Stimulated activated CD4-positive, alpha-beta T cell treated with anti-CD3 and anti-CD28 coated beads, TNF-alpha, amount 100 ng/mL, for 48 hours (primary cell): ENCODE data around the gene SLC22A23.

ENCODE experiments used
- DNase-seq, 3 donors: peaks; one replicate each; pipeline ENCODE4 v3.0.0-alpha.2; 2020; ENCODE audit warnings: low read depth in 3 of 3

Gene SLC22A23

DNA sequence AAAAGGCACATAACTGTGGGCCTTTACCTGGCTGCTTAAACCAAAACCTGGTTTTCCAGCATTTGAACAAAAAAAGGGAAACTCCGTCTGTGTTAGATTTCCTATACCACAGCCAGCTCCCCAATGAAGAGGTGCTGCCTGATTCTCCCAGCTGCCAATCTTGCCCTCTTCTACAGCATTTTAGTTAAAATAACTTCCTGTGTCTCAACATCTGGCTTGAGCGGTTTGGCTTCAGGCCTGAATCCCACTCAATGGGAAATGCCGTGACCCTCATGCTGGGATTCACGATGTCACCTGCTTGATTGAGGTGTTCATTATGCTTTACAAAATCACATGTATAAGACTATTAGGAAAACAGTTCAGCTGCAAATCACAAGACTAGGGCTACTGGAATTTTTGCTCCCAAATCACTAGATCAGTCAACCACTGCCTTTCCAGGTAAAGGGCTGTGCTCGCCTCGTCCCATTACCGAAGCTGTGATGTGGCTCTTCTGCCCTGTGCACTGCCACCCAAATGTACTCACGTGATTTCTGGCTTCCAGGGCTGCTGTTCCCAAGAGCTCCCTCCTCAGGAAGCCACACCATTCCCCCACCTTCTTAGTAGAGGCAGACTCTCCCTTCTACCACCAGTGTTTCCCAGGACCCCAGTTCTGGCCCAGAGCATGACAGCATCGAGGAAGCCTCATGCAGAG lies 103.5 kb downstream of the SLC22A23 start:
- no peak for DNase-seq

DNA sequence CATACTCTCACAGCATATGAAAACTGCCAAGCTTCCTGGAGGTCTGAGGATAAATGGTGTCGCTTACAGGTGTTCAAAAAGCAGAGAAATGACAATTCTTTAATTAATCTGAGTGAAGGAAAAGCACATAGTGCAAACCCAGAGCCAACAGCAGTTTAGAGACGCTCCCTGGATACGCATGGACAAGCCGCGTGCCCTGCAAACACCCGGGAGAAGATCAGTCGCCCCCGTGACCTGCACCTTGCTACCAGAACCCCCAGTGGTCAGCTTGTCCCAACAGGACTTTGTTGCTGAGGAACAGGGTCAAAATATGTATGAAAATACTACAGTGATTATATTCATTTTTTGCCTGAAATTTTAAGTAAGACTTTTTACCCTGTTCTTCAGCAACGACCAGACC lies 104.2 kb downstream of the SLC22A23 start:
- DNase-seq = no peak

DNA sequence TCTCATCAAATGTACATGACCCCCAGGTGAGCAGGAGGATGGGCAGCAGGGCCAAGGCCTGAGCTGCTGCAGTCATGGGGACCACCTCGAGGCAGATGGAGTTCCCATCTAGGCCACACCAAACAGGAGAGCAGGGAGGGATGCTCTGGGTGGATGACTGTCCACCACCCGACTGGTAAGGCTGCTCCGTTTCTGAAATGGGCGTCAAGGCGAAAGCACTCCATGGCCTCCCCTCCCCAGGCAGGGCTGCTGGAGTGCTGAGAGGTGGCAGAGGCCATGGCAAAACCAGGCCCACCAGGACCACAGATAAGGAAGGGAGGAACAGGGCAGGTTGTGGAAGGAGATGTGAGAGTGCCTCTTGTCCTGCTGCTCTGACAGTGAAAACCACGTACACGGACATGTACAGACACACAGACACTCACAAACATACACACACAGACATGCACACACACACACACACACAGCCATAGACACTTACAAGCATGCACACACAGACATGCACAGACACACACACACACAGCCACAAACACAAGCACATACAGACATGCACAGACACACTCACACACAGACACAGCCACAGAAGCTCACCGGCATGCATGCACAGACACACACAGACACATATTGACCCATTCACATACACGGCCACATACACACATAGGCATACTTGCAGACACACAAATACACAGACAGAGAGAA lies 104.9 kb downstream of the SLC22A23 start:
- no peak for DNase-seq

DNA sequence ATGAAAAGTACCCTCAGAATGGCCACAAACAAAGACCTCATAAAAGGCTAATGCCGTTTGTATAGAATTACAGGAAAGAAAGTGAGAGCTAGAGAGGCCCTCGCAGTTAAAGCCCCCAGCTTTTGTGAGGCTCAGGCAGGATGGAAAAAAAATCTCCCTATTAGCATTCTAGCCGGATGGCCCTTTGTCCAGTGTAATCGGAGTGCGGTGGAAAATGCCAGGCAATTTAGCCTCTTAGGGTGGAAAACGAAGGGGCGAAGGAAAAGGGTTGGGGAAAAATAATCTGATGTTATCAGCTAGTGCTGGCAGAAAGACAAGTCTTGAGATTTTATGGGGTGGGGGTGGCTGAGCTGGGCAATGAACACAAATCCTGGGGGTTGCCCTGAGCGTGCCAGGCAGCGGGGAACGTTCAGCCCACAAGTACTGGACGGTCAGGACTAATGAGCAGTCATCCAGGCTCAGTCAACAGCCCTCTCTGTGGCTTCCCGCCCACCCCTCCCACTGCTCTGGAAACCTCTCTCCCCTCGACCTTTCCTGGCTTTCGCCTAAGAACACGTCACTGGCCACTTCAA lies 105.7 kb downstream of the SLC22A23 start:
- DNase-seq = no peak

DNA sequence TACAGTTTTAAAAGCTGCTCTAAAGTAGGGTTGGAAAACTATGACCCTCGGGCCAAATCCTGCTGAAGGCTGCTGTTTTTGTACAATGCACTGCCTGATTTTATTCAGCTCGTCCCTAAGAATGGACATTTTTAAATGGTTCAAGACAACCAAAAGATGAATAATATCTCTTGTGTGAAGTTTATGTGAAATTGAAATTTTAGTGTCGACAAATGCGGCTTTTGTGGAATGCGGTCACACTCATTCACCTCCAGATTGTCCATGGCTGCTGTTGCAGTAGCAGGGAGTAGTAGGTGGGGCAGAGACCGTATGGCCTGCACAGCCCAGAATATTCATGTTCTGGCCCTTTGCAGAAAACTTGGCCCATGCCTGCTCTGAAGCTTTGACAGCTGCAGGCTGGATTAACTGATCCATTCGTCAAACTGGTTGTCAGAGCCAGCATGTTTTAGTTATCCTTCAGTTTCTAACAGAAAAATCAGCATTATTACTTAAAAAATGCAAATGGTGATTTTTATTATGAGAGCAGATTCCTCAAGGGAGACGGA lies 106.5 kb downstream of the SLC22A23 start:
- DNase-seq = no peak

DNA sequence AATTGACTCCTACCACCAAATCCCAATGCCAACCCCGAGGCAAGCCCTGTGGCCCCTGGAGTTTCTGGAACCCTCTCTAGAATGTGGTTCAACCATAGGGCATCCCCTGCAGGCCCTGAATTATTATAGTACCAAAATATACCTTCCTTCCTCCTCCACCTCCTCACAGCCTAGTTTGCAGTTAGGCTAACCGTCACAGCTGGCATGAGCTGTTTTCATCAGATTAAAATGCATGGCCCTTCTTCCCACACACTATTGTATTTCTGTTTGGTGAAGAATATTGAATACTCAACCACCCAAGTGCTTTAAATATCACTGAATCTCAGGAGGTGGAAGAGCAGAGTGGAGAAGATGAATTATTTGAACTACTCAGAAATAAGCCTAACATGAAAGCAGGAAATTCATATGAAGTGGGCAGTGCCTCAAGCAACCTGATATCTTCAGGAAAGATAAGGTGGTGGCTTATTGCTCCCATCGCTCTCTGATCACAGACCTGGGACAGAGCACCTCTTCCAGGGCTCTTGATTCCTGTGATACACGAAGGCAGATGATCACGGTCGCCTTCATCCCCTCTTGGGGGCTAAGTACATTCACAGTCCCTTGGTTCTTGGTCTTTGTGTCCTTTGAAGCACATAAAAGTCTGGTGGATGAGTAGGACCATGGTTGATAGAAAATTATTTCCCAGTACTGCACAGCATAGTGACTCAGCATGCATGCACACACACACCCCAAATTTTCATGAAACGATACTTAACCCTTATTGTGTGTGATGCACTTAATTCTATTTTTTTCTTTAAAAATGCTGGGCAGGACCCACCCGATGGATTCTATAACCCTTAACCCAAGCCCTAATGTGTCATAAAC lies 107.2 kb downstream of the SLC22A23 start:
- no peak for DNase-seq

- DNase-seq = no peak
Observed at GRCh38 chr6:3348821-3349220, 108.0 kb downstream of the SLC22A23 start.

DNA sequence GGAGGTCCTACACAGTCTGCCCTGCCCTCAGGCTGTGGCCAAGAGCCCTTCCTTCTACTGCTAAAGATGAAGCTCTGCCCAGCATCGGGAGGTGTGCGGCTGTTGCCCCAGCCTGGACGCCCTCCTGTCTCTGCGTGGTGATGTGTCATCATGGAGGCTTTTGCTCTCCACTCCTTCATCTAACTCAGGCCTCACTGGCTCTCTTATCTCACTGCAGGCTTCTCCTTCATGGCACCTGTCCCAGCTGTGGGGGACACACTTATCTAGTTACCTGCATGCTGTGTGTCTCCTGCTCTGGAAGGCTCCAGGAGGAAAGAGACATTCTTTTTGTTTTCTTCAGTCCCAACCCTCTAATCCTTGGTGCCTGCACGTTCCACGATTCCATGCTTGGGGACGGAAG lies 109.0 kb downstream of the SLC22A23 start:
- DNase-seq = no peak

DNA sequence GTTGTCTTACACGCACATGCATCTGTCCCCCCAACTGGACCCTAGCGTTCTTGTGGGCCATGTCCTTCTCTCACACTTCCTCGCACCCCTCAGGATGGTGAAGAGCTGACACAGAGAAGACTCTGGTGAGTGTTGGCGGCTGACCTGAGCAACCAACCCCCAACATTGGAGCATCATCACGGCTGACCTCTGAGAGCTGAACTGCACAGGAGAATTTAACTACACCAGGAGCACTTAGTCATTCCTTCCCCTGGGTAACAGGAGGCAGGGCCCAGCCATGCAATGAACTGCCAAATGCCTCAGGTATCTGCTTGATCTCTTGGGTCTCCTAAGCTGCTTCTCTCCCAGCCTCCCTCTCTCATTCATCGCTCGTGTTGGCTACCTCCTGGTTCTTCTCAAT lies 109.6 kb downstream of the SLC22A23 start:
- DNase-seq = no peak

DNA sequence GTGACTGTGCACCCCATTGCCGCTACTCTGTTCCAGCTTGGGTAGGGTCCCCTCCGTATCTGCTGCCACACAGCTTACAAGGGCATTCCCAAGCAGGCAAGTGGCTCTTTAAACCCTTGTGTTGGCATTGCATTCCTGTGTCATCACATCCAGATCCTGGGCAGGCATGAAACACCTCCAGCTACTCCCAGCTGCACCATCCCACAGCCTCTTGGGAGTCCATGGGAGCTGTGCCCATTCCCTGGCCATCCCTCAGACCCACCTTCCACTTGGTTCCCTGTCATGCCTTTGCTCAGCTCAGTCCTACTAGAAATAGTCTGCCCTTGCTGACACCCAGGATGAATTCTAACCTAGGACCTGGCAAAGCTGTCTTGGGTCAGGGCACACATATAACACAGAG lies 110.4 kb downstream of the SLC22A23 start:
- DNase-seq = no peak

DNA sequence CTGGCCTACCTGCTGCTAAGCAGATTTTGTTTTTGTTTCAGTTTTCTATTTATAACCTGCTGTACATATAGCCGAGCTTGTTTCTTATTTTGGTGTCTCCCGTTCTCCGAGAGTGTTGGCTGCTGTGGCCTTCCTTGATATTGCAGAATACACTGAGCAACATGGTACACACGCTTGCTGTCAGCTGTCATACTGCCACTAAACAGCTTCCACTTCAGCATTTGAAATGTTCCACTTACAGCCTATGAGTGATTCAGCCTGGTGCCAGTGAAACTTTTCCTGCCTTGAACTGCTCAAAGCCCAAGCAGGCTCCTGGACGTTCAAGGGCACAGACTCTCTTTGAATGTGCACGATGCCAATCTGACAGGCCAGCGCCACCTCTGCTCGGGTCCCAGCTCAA lies 111.0 kb downstream of the SLC22A23 start:
- no peak for DNase-seq

DNA sequence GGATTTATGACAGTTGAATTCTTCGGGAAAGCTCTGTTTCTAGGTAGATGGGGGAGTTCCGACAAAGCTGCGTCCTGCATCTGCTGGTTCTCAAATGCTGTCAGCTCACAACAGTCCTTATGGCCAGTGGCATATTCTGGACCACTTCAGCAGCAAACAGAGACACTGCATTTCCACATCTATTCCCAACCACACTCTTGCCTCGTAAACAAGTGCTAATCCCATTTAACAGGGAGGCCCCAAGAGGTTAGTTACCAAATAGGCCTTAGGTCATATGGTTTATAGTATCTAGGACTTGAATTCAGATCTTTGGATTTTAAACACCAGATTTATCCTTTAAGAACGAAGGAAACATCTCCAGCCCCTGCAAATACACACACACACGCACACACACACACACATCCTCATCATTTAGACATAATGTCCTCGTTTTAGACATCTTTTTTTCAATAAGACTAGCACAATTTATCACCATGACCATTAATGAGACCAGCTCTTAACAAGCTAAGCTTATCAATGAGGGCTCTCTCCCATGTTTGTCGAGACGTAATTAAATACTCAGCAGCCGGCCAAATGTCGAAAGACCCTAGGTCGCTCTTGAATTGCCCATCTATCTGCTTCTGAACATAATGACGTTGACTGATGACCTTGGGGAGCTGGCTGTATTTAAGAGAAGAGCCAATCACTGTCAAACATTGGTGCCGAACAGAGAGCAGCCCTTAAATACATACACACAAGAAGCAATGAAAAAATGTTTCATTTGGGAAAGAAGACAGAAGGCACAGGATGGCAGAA lies 113.6 kb downstream of the SLC22A23 start:
- no peak for DNase-seq

GRCh38 chr6:3341467-3341866 lies 115.4 kb downstream of the SLC22A23 start:
- no peak for DNase-seq

DNA sequence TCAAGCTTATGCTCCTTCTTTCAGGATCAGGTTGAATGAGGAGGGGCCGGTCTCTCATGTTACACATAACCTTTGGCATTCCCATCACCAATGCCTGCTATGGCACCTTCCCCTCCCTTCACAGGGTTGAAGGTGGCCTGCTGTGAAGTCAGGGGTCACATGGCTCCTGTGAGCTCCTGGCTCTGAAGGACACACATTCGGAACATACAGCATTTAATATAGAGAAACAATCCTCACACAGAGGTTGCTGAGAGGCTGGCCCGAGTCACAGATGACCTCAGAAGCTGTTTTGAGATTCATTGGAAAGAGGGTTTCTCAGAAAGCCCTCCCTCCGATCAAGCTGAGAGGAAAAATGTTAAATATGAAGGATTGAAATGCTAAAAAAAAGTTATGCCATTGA lies 116.0 kb downstream of the SLC22A23 start:
- no peak for DNase-seq

- no peak for DNase-seq
Observed at GRCh38 chr6:3340358-3340802, 116.5 kb downstream of the SLC22A23 start.

DNA sequence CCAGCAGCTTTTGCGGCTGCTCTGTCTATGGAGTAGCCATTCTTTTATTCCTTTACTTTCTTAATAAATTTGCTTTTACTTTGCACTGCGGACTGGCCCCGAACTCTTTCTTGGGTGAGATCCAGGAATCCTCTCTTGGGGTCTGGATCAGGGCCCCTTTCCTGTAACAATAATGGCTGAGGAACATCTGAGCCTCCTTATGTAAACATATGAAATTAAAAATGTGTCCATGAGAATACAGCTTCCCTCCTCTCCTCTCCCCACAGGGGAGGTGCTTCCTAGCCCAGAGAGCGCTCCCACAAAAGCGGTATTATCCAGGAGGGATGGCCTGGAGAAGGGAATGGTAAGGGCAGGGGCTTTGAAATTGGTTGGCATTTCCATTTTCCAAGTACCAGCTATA lies 117.0 kb downstream of the SLC22A23 start:
- DNase-seq = no peak

GRCh38 chr6:3337521-3338350 lies 119.1 kb downstream of the SLC22A23 start:
- DNase-seq = no peak

DNA sequence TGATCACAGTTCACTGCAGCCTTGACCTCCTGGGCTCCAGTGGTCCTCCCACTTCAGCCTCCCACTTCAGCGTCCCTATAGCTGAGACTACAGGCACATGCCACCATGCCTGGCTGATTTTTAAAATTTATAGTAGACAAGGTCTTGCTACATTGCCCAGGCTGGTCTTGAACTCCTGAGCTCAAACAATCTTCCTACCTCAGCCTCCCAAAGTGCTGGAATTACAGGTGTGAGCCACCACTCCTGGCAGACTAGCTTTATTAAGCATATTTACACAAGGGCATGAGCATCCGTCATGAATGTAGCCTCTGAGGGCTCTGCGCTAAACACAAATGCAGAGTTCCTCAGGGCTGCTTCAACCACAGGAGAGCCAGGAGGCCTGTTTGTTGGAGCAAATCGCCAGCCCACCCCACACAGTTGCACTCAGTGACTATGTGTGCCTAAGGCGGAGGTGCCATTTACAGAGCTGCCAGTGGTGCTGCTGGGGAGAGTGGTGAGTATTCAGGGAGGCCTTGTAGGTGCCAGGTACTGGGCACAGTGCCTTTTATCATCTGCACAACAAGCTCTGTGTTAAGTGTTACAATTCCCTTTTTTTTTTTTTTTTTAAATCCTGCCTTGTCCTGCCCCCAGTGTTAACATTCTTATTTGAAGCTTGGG lies 119.9 kb downstream of the SLC22A23 start:
- no peak for DNase-seq

DNA sequence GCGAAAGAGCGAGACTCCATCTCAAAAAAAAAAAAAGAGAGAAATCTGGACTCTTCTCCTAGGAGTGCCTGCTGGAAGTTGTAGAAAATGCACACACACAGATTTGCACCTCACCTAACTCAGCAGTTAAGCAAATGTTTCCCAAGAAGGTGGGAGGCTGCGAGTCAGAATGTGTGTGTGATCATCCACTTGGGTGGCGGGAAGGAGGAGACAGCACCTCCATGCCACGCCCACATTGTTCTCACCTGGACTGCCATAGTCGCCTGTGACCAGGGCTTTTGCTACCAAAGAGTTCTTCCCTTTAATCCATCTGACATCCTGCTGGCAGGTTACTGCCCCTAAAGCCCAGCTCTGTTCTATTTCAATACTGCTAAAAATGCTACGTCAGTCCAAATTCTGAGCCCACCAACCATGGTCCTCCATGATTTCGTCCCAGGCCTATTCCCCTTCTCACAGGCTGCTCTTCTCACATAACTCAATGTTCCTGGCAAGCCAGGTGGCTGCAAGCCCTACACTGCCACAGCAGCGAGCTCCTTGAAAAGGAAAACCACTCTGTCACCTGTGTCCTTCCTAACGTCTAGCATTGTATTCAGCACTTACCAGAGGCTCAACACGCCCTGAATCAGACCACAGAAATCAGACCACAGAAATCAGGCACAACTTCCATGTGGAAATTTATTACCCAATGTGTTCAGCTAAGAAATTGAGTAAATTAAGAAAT lies 120.6 kb downstream of the SLC22A23 start:
- no peak for DNase-seq
